H1 (cell line): ENCODE data around the gene DPM3. TPM values are rescaled to one million over a fixed set of nuclear protein-coding genes. Genes with fewer than 3 reads are reported as not detected.

Source experiments
- CTCF ChIA-PET: fragments of 300-600 bp; sonication (Branson Sonifier 250); formaldehyde crosslinking; loops from one replicate; lab custom pipeline; 2021; ENCODE audit not compliant: partially characterized antibody; lab: Charles Lee
- POLR2A ChIA-PET: fragments of 300-600 bp; sonication (Branson Sonifier 250); formaldehyde crosslinking; loops from one replicate; lab custom pipeline; 2021; ENCODE audit warnings: inconsistent platforms; ENCODE audit not compliant: partially characterized antibody; lab: Charles Lee
- DNase-seq, 2 experiments: peaks; one replicate each; pipeline versions ENCODE4 v3.0.0 to v3.0.0-alpha.2; 2010 to 2022; ENCODE audit warnings: low spot score in 2 of 2, low read depth in 1 of 2, mixed read lengths in 1 of 2
- FAIRE-seq: peaks from 2 replicates; lab custom pipeline; 2011; peaks lifted over from hg19 to GRCh38; lab: Jason Lieb, UNC
- H2AFZ ChIP-seq: 2 replicates; pipeline ENCODE4 v1.8.1; 2012; ENCODE audit warnings: low read length, inconsistent platforms
- H2AK5ac ChIP-seq: 2 replicates; pipeline ENCODE4 v1.6.1; 2013; ENCODE audit warnings: low read depth, low read length
- H2BK120ac ChIP-seq: replicated peaks from 2 replicates; pipeline ENCODE3; 2013; ENCODE audit warnings: low read depth, low read length, inconsistent platforms
- H2BK12ac ChIP-seq: 2 replicates; pipeline ENCODE4 v1.6.1; 2013; ENCODE audit warnings: low read depth, low read length
- H2BK15ac ChIP-seq: 2 replicates; pipeline ENCODE4 v1.6.1; 2013; ENCODE audit warnings: low read length
- H2BK20ac ChIP-seq: 2 replicates; pipeline ENCODE4 v1.6.1; 2013; ENCODE audit warnings: low read length
- H2BK5ac ChIP-seq: 2 replicates; pipeline ENCODE4 v1.6.1; 2013; ENCODE audit warnings: low read depth, low read length
- H3K14ac ChIP-seq: 2 replicates; pipeline ENCODE4 v1.6.1; 2013; ENCODE audit warnings: inconsistent platforms; ENCODE audit not compliant: insufficient read length
- H3K18ac ChIP-seq: 2 replicates; pipeline ENCODE4 v1.6.1; 2013; ENCODE audit warnings: low read length; ENCODE audit errors: extremely low read depth
- H3K23ac ChIP-seq: 2 replicates; pipeline ENCODE4 v1.6.1; 2013; ENCODE audit warnings: inconsistent platforms; ENCODE audit not compliant: insufficient read length
- H3K23me2 ChIP-seq: 2 replicates; pipeline ENCODE4 v1.6.1; 2013; ENCODE audit warnings: low read depth, low read length
- H3K27ac ChIP-seq: 2 replicates; pipeline ENCODE4 v1.6.1; 2011; ENCODE audit warnings: low read depth, low read length, inconsistent platforms
- H3K27me3 ChIP-seq, 4 experiments: replicated peaks in 1 of 4; 1 replicate in 1 of 4; 2 replicates in 3 of 4; pipeline versions ENCODE4 v1.6.1 to v1.8.1; 2011 to 2013; ENCODE audit warnings: low read length in 3 of 4, mild to moderate bottlenecking in 3 of 4, inconsistent platforms in 2 of 4, mixed read lengths in 2 of 4, moderate library complexity in 1 of 4; ENCODE audit not compliant: control insufficient read depth in 3 of 4, insufficient read depth in 3 of 4; ENCODE audit errors: extremely low read depth in 1 of 4
- H3K36me3 ChIP-seq, 4 experiments: 2 replicates each; pipeline versions ENCODE4 v1.6.1 to v1.8.1; 2011 to 2013; ENCODE audit warnings: mild to moderate bottlenecking in 4 of 4, low read length in 3 of 4, moderate library complexity in 2 of 4, control low read depth in 1 of 4, inconsistent platforms in 1 of 4; ENCODE audit not compliant: insufficient read depth in 4 of 4, control insufficient read depth in 2 of 4
- H3K4ac ChIP-seq: replicated peaks from 2 replicates; pipeline ENCODE3; 2013; ENCODE audit warnings: low read length, low read depth, mixed read lengths, inconsistent platforms; ENCODE audit not compliant: insufficient read length
- H3K4me1 ChIP-seq, 4 experiments: replicated peaks in 1 of 4; 1 replicate in 1 of 4; 2 replicates in 3 of 4; pipeline versions ENCODE4 v1.6.1 to v1.8.1; 2011 to 2013; ENCODE audit warnings: low read length in 3 of 4, inconsistent platforms in 2 of 4, mixed read lengths in 1 of 4; ENCODE audit not compliant: insufficient read depth in 4 of 4, control insufficient read depth in 3 of 4
- H3K4me2 ChIP-seq, 2 experiments: 2 replicates each; pipeline versions ENCODE4 v1.6.1 to v1.8.1; 2011 to 2013; ENCODE audit warnings: low read depth in 2 of 2, low read length in 2 of 2, control low read depth in 1 of 2, inconsistent platforms in 1 of 2, mild to moderate bottlenecking in 1 of 2; ENCODE audit not compliant: insufficient read depth in 1 of 2
- H3K4me3 ChIP-seq, 4 experiments: fragments of 200-600, 300-600 bp in 1 of 4; sonication (generic), shearing (Covaris generic), sonication (Bioruptor Twin) in 1 of 4; 2 replicates each; pipeline versions ENCODE4 v1.5.1 to v1.8.1; 2011 to 2016; ENCODE audit warnings: low read length in 4 of 4, low read depth in 3 of 4, control low read depth in 2 of 4, inconsistent platforms in 2 of 4, mild to moderate bottlenecking in 2 of 4, mixed read lengths in 1 of 4, moderate library complexity in 1 of 4; ENCODE audit not compliant: insufficient read depth in 2 of 4; ENCODE audit errors: extremely low read depth in 1 of 4
- H3K56ac ChIP-seq: replicated peaks from 2 replicates; pipeline ENCODE3; 2013; ENCODE audit warnings: low read depth, mild to moderate bottlenecking, mixed read lengths, low read length, inconsistent platforms; ENCODE audit not compliant: insufficient read length
- H3K79me1 ChIP-seq: 2 replicates; pipeline ENCODE4 v1.6.1; 2013; ENCODE audit warnings: low read depth, low read length, control low read depth
- H3K79me2 ChIP-seq, 2 experiments: 2 replicates each; pipeline versions ENCODE4 v1.6.1 to v1.8.1; 2012 to 2013; ENCODE audit warnings: low read length in 2 of 2, mild to moderate bottlenecking in 2 of 2, inconsistent platforms in 1 of 2; ENCODE audit not compliant: insufficient read depth in 2 of 2, control insufficient read depth in 1 of 2
- H3K9ac ChIP-seq, 4 experiments: replicated peaks in 1 of 4; 1 replicate in 1 of 4; 2 replicates in 3 of 4; pipeline versions ENCODE4 v1.6.1 to v1.8.1; 2011 to 2013; ENCODE audit warnings: low read depth in 3 of 4, low read length in 3 of 4, control low read depth in 2 of 4, mild to moderate bottlenecking in 2 of 4, moderate library complexity in 2 of 4, inconsistent platforms in 1 of 4; ENCODE audit errors: extremely low read depth in 1 of 4
- H3K9me3 ChIP-seq, 2 experiments: 2 replicates each; pipeline versions ENCODE4 v1.6.1 to v1.8.1; 2012 to 2013; ENCODE audit warnings: mild to moderate bottlenecking in 2 of 2, moderate library complexity in 2 of 2, control low read depth in 1 of 2, inconsistent platforms in 1 of 2, low read depth in 1 of 2, low read length in 1 of 2, mixed read lengths in 1 of 2; ENCODE audit not compliant: insufficient read depth in 2 of 2
- H4K20me1 ChIP-seq, 2 experiments: replicated peaks in 1 of 2; 2 replicates each; pipeline versions ENCODE3 to v1.8.1; 2011 to 2013; ENCODE audit warnings: inconsistent platforms in 2 of 2, low read length in 2 of 2, mild to moderate bottlenecking in 1 of 2; ENCODE audit not compliant: insufficient read depth in 2 of 2, control insufficient read depth in 1 of 2
- H4K5ac ChIP-seq: 2 replicates; pipeline ENCODE4 v1.6.1; 2013; ENCODE audit warnings: low read length, low read depth, mixed read lengths, inconsistent platforms; ENCODE audit not compliant: insufficient read length
- H4K8ac ChIP-seq: 2 replicates; pipeline ENCODE4 v1.8.0; 2013; ENCODE audit warnings: mild to moderate bottlenecking, moderate library complexity, low read length, inconsistent platforms; ENCODE audit not compliant: insufficient read depth; ENCODE audit errors: extremely low read depth
- H4K91ac ChIP-seq: replicated peaks from 2 replicates; pipeline ENCODE3; 2013; ENCODE audit warnings: low read length, mixed read lengths, inconsistent platforms; ENCODE audit not compliant: insufficient read length
- SRF ChIP-seq: IDR thresholded peaks from 2 replicates; pipeline ENCODE4 v1.6.1; 2011; ENCODE audit warnings: mild to moderate bottlenecking, low read depth, low read length, moderate library complexity
- TCF12 ChIP-seq: IDR thresholded peaks from 2 replicates; pipeline ENCODE4 v1.6.1; 2011; ENCODE audit warnings: low read depth, mild to moderate bottlenecking, low read length
- WGBS, 2 experiments: shearing (Covaris generic) in 1 of 2; methylation state at CpG; one replicate each; pipeline versions ENCODE4 v1.1.6 to v1.1.7; 2013 to 2015; ENCODE audit warnings: low lambda C conversion rate in 2 of 2, mixed read lengths in 2 of 2, inconsistent platforms in 1 of 2, low coverage in 1 of 2, missing lambda C conversion rate in 1 of 2; ENCODE audit not compliant: insufficient replicate concordance in 2 of 2, insufficient coverage in 1 of 2, insufficient read length in 1 of 2; ENCODE audit errors: extremely low coverage in 1 of 2, missing lambda C conversion rate in 1 of 2; 5-methylcytosine and 5-hydroxymethylcytosine counted together
- polyA plus RNA-seq, 7 experiments: library from polyadenylated mRNA; depleted of rRNA in 3 of 7; stranded (reverse) in 5 of 7; unstranded in 2 of 7; fragments of >200 nt in 5 of 7; fragments of 200-250 nt in 2 of 7; gene quantifications; 1 replicate in 5 of 7; 2 replicates in 1 of 7; 4 replicates in 1 of 7; pipeline versions ENCODE4 v1.2.1 to v1.2.3, GENCODE V29; 2011 to 2013; ENCODE audit warnings: missing spikeins in 2 of 7, mixed read lengths in 2 of 7
- total RNA-seq: library from RNA; stranded (reverse); fragmentation: NEBNext Ultra II Directional; extraction: Animal tissue kit (Norgen Biotek cat#: 25700); gene quantifications from 2 replicates; pipeline ENCODE4 v1.2.1, GENCODE V29; 2021
- TF ChIP-seq, protein P1 (sequence below): IDR thresholded peaks from 2 replicates; pipeline ENCODE4 v1.6.1; 2012; ENCODE audit warnings: low read length, inconsistent platforms

The DPM3 gene
- total and polyA plus RNA-seq, 2 of the 8 experiments (the other 6 are each of a cell fraction or from before 2014, with no cell fraction given): 44.8 to 227 TPM

GRCh38 chr1:155116113-155116764, 24.1 kb downstream of the DPM3 start:
- CTCF ChIA-PET: interaction anchor here (0.7 to 3.9 kb wide), 11 partner anchors 9 to 372 kb away, joined by 3 to 26 read pairs (median 6); partner anchors contain the start of gene KRTCAP2
- FAIRE-seq (no peak), DNase-seq (no peak)
- TF ChIP-seq SRF: no peak
- TF ChIP-seq, protein P1, sequence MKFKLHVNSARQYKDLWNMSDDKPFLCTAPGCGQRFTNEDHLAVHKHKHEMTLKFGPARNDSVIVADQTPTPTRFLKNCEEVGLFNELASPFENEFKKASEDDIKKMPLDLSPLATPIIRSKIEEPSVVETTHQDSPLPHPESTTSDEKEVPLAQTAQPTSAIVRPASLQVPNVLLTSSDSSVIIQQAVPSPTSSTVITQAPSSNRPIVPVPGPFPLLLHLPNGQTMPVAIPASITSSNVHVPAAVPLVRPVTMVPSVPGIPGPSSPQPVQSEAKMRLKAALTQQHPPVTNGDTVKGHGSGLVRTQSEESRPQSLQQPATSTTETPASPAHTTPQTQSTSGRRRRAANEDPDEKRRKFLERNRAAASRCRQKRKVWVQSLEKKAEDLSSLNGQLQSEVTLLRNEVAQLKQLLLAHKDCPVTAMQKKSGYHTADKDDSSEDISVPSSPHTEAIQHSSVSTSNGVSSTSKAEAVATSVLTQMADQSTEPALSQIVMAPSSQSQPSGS: no peak
- TF ChIP-seq TCF12: no peak

More at GRCh38 chr1:155116113-155116764, 24.1 kb downstream of the DPM3 start:
- Histone ChIP-seq H3K27me3 (peaks cover 0 to 3% (median 0%) of the 10 kb centered on the region in 4 experiments; a peak in 1 of 7 replicates), H3K4me2 (no peak overlapping the region), H3K79me1 (no peaks in the 10 kb centered on the region), H3K4me1 (peaks cover 0 to 3% (median 0%) of the 10 kb centered on the region in 4 experiments; a peak in 2 of 7 replicates), H2BK20ac (no peak overlapping the region), H3K79me2 (no peaks in the 10 kb centered on the region), H2AFZ (no peak overlapping the region; the same call in 1 of the 2 replicates), H3K23me2 (no peaks in the 10 kb centered on the region), H3K9ac (no peak overlapping the region), H3K23ac (no peak overlapping the region), H4K5ac (no peak overlapping the region), H3K27ac (no peak overlapping the region), H2BK120ac (no peak overlapping the region), H3K36me3 (no peaks in the 10 kb centered on the region), H4K91ac (no peak overlapping the region), H4K20me1 (no peaks in the 10 kb centered on the region), H3K4me3 (no peak overlapping the region), H2AK5ac (no peak overlapping the region), H2BK15ac (no peak overlapping the region), H3K14ac (no peak overlapping the region), H4K8ac (no peak overlapping the region), H3K56ac (no peak overlapping the region), H2BK5ac (no peak overlapping the region), H2BK12ac (no peak overlapping the region), H3K4ac (no peak overlapping the region), H3K18ac (no peak overlapping the region), H3K9me3 (no peaks in the 10 kb centered on the region)
- WGBS, 2 experiments: 76% methylated on average over 5 of the region's 5 CpGs; no CpG with 5 or more reads in 1 of the 2 experiments
- POLR2A ChIA-PET: interaction anchor here (1.0 to 2.3 kb wide), 4 partner anchors 10 to 57 kb away, joined by 3 to 10 read pairs (median 4); partner anchors contain the start of gene KRTCAP2
